Glutamatergic neuron (in vitro differentiated cells): ENCODE data around the gene PLCL1. TPM values are rescaled to one million over a fixed set of nuclear protein-coding genes. Genes with fewer than 3 reads are reported as not detected.

Source experiments
- DNase-seq: peaks from one replicate; pipeline ENCODE4 v3.0.0; 2022
- H3K27ac Mint-ChIP-seq: one replicate; pipeline ENCODE4 v1.8.0; 2020; ENCODE audit warnings: mild to moderate bottlenecking, mixed read lengths, inconsistent platforms; ENCODE audit not compliant: unreplicated experiment
- H3K27me3 Mint-ChIP-seq: one replicate; pipeline ENCODE4 v1.8.0; 2020; ENCODE audit warnings: mild to moderate bottlenecking, moderate library complexity, mixed read lengths, inconsistent platforms; ENCODE audit not compliant: unreplicated experiment
- H3K36me3 Mint-ChIP-seq: one replicate; pipeline ENCODE4 v1.8.0; 2020; ENCODE audit warnings: mild to moderate bottlenecking, mixed read lengths, inconsistent platforms; ENCODE audit not compliant: unreplicated experiment
- H3K4me1 Mint-ChIP-seq: one replicate; pipeline ENCODE4 v1.8.0; 2020; ENCODE audit warnings: mild to moderate bottlenecking, low read depth, mixed read lengths, inconsistent platforms; ENCODE audit not compliant: unreplicated experiment
- H3K4me3 Mint-ChIP-seq: one replicate; pipeline ENCODE4 v1.8.0; 2020; ENCODE audit warnings: mild to moderate bottlenecking, mixed read lengths, inconsistent platforms; ENCODE audit not compliant: unreplicated experiment
- H3K9me3 Mint-ChIP-seq: one replicate; pipeline ENCODE4 v1.8.0; 2020; ENCODE audit warnings: mild to moderate bottlenecking, moderate library complexity, mixed read lengths, inconsistent platforms; ENCODE audit not compliant: unreplicated experiment
- CTCF ChIP-seq: fragments of 200-600 bp; sonication (generic); IDR thresholded peaks from one replicate; pipeline ENCODE4 v1.5.0; 2021; ENCODE audit not compliant: partially characterized antibody, unreplicated experiment
- total RNA-seq: library from RNA; stranded (reverse); fragmentation: NEBNext Ultra II Directional; extraction: Animal tissue kit (Norgen Biotek cat#: 25700); gene quantifications from one replicate; pipeline ENCODE4 v1.2.1, GENCODE V29; 2021; ENCODE audit not compliant: unreplicated experiment

PLCL1 gene
- total RNA-seq, 1 donor from 2014 or later = 28.8 TPM

- no peak for DNase-seq
- H3K27ac Mint-ChIP-seq = no peak overlapping the region
- no peaks in the 10 kb centered on the region for H3K4me1 Mint-ChIP-seq
- H3K4me3 Mint-ChIP-seq = no peak overlapping the region
- no peaks in the 10 kb centered on the region for H3K36me3 Mint-ChIP-seq
- H3K9me3 Mint-ChIP-seq = no peaks in the 10 kb centered on the region
- peaks cover 5% of the 10 kb centered on the region for H3K27me3 Mint-ChIP-seq
- TF ChIP-seq CTCF = no peak
Observed at GRCh38 chr2:197982565-197982964, 178.2 kb downstream of the PLCL1 start.

DNA sequence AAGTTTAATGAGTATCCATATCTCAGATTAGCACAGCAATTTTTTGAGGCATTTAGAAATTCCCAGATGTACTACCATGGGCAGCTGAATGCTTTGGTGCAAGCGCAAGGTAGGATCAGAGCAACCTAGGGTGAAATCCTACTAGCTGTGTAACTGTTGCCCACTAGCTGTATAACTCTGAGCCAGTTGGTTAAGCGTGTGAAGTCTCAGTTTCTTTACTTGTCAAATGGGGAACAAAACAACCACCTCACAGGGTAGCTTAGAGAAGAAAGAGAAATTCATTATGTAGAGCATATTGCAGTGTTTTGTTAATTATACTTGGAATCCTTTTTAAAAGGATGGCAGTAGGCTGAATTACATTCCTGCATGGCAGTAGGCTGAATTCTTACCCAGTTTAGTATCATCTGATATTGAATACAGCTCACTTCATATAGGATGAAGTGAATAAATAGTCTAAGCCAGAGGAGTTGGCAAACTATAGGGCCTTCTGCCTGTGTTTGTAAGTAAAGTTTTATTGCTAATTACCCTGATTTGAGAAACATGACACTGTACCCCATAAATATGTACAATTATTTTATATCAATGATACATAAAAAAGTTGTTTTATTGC is 180.7 kb downstream of the PLCL1 start:
- no peaks in the 10 kb centered on the region for H3K4me1 Mint-ChIP-seq
- peaks cover 2% of the 10 kb centered on the region for H3K27me3 Mint-ChIP-seq
- H3K9me3 Mint-ChIP-seq = no peaks in the 10 kb centered on the region
- no peak overlapping the region for H3K4me3 Mint-ChIP-seq
- H3K36me3 Mint-ChIP-seq = no peaks in the 10 kb centered on the region
- no peak overlapping the region for H3K27ac Mint-ChIP-seq
- no peak for DNase-seq
- no peak for TF ChIP-seq CTCF

DNA sequence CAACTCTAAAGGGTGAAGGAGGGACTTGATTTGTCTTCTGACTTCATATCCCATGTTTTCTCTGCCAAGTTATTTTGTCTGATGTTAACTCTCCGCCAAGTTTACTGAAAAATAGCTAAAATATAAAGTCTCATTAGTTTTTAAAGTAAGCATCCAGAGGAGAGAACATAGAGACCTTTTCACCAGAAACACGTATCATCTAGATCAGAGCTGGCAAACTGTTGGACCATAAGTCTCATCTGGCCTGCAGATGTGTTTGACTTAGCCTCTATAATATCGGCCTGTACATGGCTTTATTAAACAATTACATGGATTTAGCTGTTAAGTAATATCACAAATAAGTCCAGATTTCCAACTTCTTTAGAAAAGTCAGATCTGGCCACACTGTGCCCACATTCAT is 182.6 kb downstream of the PLCL1 start:
- no peak for TF ChIP-seq CTCF
- Mint-ChIP-seq H3K4me3 (no peak overlapping the region), H3K27me3 (peaks cover 2% of the 10 kb centered on the region), H3K27ac (no peak overlapping the region), H3K36me3 (no peaks in the 10 kb centered on the region), H3K9me3 (peaks cover 2% of the 10 kb centered on the region), H3K4me1 (no peaks in the 10 kb centered on the region)
- no peak for DNase-seq

- TF ChIP-seq CTCF = no peak
- Mint-ChIP-seq H3K4me3 (no peak overlapping the region), H3K27ac (no peak overlapping the region), H3K4me1 (no peaks in the 10 kb centered on the region), H3K9me3 (peaks cover 4% of the 10 kb centered on the region), H3K36me3 (no peaks in the 10 kb centered on the region), H3K27me3 (peaks cover 2% of the 10 kb centered on the region)
- DNase-seq = no peak
Observed at GRCh38 chr2:197990356-197990755, 186.0 kb downstream of the PLCL1 start.

DNA sequence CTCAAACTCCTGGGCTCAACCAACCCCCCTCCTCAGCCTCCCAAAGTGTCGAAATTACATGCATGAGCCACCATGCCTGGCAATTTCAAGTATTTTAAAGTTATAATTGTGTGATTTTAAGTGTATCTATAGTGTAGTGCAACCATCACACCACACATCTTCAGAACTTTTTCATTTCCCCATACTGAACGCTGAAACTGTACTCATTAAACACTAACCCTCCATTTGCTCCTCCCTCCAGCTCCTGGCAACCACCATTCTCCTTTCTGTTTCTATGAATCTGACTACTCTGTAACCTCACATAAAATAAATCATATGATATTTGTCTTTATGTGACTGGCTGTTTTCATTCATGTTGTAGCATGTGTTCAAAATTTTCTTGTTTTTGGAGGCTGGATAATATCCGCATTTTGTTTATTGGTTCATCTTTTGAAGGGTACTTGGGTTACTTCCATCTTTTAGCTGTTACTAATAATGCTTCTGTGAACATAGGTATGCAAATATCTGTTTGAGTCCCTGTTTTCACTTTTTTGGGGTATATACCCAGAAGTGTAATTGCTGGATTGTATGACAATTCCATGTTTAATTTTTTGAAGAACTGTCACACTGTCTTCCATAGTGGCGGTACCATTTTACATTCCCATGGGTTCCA is 188.2 kb downstream of the PLCL1 start:
- Mint-ChIP-seq H3K4me1 (no peaks in the 10 kb centered on the region), H3K4me3 (no peak overlapping the region), H3K9me3 (peaks cover 6% of the 10 kb centered on the region), H3K27ac (no peak overlapping the region), H3K27me3 (peaks cover 2% of the 10 kb centered on the region), H3K36me3 (no peaks in the 10 kb centered on the region)
- TF ChIP-seq CTCF = no peak
- DNase-seq = no peak
